OCI-LY1 (cell line): Measurements from ENCODE around the gene SORL1-AS1.

Experiments
- H2AFZ ChIP-seq: fragments of 200-600 bp; sonication (generic), shearing (Covaris generic); 2 replicates; pipeline ENCODE4 v1.6.0; 2014; ENCODE audit warnings: antibody characterized with exemption, mild to moderate bottlenecking, low read length
- H3F3A ChIP-seq: fragments of 200-600 bp; sonication (generic), shearing (Covaris generic); 2 replicates; pipeline ENCODE4 v1.6.0; 2014; ENCODE audit warnings: mild to moderate bottlenecking, antibody characterized with exemption, low read length, moderate library complexity; ENCODE audit not compliant: insufficient read depth
- H3K27ac ChIP-seq: fragments of 200-600 bp; sonication (generic); 2 replicates; pipeline ENCODE4 v1.5.1; 2014; ENCODE audit warnings: low read length, mixed run types, mild to moderate bottlenecking, low read depth; ENCODE audit not compliant: poor library complexity, severe bottlenecking
- H3K27me3 ChIP-seq: fragments of 200-600 bp; sonication (generic); 2 replicates; pipeline ENCODE4 v1.6.0; 2014; ENCODE audit warnings: antibody characterized with exemption, mild to moderate bottlenecking, low read length, moderate library complexity; ENCODE audit not compliant: insufficient read depth
- H3K36me3 ChIP-seq: fragments of 200-600 bp; sonication (generic); 2 replicates; pipeline ENCODE4 v1.6.1; 2014; ENCODE audit warnings: mild to moderate bottlenecking, antibody characterized with exemption, low read length, moderate library complexity, mixed read lengths; ENCODE audit not compliant: insufficient read depth
- H3K4me1 ChIP-seq: fragments of 200-600 bp; sonication (generic); 2 replicates; pipeline ENCODE4 v1.5.1; 2014; ENCODE audit warnings: mild to moderate bottlenecking, low read length, moderate library complexity; ENCODE audit not compliant: insufficient read depth, severe bottlenecking
- H3K4me2 ChIP-seq: fragments of 200-600 bp; sonication (generic), shearing (Covaris generic); 2 replicates; pipeline ENCODE4 v1.6.1; 2014; ENCODE audit warnings: low read length
- H3K4me3 ChIP-seq: fragments of 200-600 bp; sonication (generic); 2 replicates; pipeline ENCODE4 v1.5.1; 2014; ENCODE audit warnings: low read length, low read depth, mild to moderate bottlenecking, mixed read lengths; ENCODE audit not compliant: poor library complexity, severe bottlenecking
- H3K79me2 ChIP-seq: fragments of 200-600 bp; shearing (Covaris generic); 2 replicates; pipeline ENCODE4 v1.6.1; 2016; ENCODE audit warnings: mixed run types, low read length, mixed read lengths; ENCODE audit not compliant: insufficient read depth
- H3K9ac ChIP-seq: fragments of 200-600 bp; sonication (generic), shearing (Covaris generic); 2 replicates; pipeline ENCODE4 v1.6.1; 2014; ENCODE audit warnings: mild to moderate bottlenecking, low read length, mixed read lengths
- H3K9me2 ChIP-seq: fragments of 200-600 bp; sonication (generic), shearing (Covaris generic); 2 replicates; pipeline ENCODE4 v1.6.1; 2014; ENCODE audit warnings: low read depth, mild to moderate bottlenecking, low read length, mixed read lengths
- H3K9me3 ChIP-seq: fragments of 200-600 bp; shearing (Covaris generic); 2 replicates; pipeline ENCODE4 v1.6.1; 2014; ENCODE audit warnings: low read length, mixed read lengths
- H4K20me1 ChIP-seq: fragments of 200-600 bp; sonication (generic), shearing (Covaris generic); 2 replicates; pipeline ENCODE4 v1.6.0; 2016; ENCODE audit warnings: mild to moderate bottlenecking, low read length; ENCODE audit not compliant: insufficient read depth
- EZH2 ChIP-seq: fragments of 200-600 bp; sonication (generic), shearing (Covaris generic); IDR thresholded peaks from 2 replicates; pipeline ENCODE4 v1.8.0; 2017; ENCODE audit warnings: borderline replicate concordance, mixed run types, mild to moderate bottlenecking, antibody characterized with exemption, low read length, moderate library complexity, mixed read lengths
- TF ChIP-seq, protein P1 (sequence below): fragments of 200-600 bp; sonication (generic), shearing (Covaris generic); IDR thresholded peaks from 2 replicates; pipeline ENCODE4 v1.5.1; 2017; ENCODE audit warnings: mild to moderate bottlenecking, antibody characterized with exemption, low read length, moderate library complexity, mixed read lengths

Gene SORL1-AS1

DNA sequence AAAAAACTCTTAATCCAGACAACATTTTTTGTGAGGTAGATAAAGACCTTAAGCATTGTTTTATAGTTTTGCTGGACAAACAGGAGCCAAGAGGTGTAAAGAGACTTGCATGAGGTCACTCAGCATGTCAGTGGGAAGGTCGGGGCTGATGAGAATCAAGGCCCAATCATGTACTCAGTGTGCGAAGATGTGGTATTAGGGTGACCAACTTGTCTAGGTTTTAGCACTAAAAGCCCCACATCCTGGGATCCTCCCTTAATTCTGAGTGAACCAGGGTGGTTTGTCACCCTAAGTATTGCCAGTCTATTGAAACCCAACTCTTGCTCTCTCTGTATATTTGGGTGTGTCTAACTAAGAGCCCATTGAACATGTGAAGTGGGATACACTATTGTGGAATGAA lies 19.5 kb upstream of the SORL1-AS1 start:
- TF ChIP-seq, protein P1, sequence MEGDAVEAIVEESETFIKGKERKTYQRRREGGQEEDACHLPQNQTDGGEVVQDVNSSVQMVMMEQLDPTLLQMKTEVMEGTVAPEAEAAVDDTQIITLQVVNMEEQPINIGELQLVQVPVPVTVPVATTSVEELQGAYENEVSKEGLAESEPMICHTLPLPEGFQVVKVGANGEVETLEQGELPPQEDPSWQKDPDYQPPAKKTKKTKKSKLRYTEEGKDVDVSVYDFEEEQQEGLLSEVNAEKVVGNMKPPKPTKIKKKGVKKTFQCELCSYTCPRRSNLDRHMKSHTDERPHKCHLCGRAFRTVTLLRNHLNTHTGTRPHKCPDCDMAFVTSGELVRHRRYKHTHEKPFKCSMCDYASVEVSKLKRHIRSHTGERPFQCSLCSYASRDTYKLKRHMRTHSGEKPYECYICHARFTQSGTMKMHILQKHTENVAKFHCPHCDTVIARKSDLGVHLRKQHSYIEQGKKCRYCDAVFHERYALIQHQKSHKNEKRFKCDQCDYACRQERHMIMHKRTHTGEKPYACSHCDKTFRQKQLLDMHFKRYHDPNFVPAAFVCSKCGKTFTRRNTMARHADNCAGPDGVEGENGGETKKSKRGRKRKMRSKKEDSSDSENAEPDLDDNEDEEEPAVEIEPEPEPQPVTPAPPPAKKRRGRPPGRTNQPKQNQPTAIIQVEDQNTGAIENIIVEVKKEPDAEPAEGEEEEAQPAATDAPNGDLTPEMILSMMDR = no peak
- H3K79me2 ChIP-seq = peaks cover 43% of the 10 kb centered on the region

DNA sequence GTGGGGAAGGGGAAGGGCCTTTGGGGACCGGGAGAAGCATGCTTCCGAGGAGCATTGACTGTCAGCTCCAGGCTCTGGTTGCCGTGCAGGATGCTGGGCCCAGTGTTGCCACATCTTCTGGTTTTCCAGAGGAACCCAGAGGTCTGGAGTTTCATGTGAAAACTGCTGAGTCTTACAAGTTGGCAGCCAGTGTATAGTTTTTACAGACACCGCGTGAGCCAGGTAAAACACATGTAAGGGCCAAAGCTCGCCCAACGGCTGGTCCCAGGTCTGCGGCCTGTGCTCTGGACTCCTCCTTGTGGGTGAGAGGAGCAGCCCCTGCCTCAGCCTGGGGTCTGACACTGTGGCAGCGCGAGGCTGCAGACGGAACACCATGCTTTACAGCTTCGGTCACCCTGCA lies 18.4 kb upstream of the SORL1-AS1 start:
- TF ChIP-seq, protein P1 = no peak
- TF ChIP-seq EZH2 = no peak
- peaks cover 51% of the 10 kb centered on the region for H3K79me2 ChIP-seq

More for the DNA sequence above, 19.5 kb upstream of the SORL1-AS1 start:
- no peak overlapping the region for H3K4me3 ChIP-seq
- H3K27ac ChIP-seq = no peak overlapping the region
- H3K36me3 ChIP-seq = peaks cover 84% of the 10 kb centered on the region
- H4K20me1 ChIP-seq = no peaks in the 10 kb centered on the region
- H3K9ac ChIP-seq = no peak overlapping the region
- no peaks in the 10 kb centered on the region for H3K9me3 ChIP-seq
- H3K27me3 ChIP-seq = no peaks in the 10 kb centered on the region
- no peaks in the 10 kb centered on the region for H3K9me2 ChIP-seq
- H3K4me1 ChIP-seq = peaks cover 13% of the 10 kb centered on the region
- H2AFZ ChIP-seq = no peak overlapping the region
- H3K4me2 ChIP-seq = no peak overlapping the region
- no peaks in the 10 kb centered on the region for H3F3A ChIP-seq

DNA sequence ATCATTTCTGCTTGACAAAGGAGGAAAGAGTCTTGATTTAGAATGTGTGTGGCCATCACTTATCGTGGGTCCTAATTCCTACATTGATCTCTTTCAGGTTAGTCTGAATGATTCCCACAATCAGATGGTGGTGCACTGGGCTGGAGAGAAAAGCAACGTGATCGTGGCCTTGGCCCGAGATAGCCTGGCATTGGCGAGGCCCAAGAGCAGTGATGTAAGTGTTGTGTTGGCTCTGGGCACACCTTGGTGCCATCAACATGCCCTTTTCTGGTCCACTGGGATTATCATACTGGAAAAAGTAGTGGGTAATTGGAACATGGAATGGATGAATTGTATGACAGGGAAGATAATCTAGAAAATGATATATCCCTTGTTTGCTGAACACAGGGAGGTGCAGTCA lies 17.1 kb upstream of the SORL1-AS1 start:
- no peak for TF ChIP-seq EZH2
- TF ChIP-seq, protein P1 = no peak
- H3K9me3 ChIP-seq = no peaks in the 10 kb centered on the region
- H3K4me2 ChIP-seq = no peak overlapping the region
- H3F3A ChIP-seq = no peaks in the 10 kb centered on the region
- peaks cover 53% of the 10 kb centered on the region for H3K79me2 ChIP-seq
- H3K27me3 ChIP-seq = no peaks in the 10 kb centered on the region
- no peaks in the 10 kb centered on the region for H3K9me2 ChIP-seq
- H3K36me3 ChIP-seq = peaks cover 64% of the 10 kb centered on the region
- no peak overlapping the region for H3K9ac ChIP-seq
- H3K4me3 ChIP-seq = no peak overlapping the region
- H3K27ac ChIP-seq = no peak overlapping the region
- no peaks in the 10 kb centered on the region for H4K20me1 ChIP-seq
- no peak overlapping the region for H2AFZ ChIP-seq
- H3K4me1 ChIP-seq = peaks cover 37% of the 10 kb centered on the region

More for the DNA sequence above, 18.4 kb upstream of the SORL1-AS1 start:
- Histone ChIP-seq H3K27me3 (no peaks in the 10 kb centered on the region), H3K4me2 (no peak overlapping the region), H3K27ac (no peak overlapping the region), H3K4me3 (no peak overlapping the region), H4K20me1 (no peaks in the 10 kb centered on the region), H2AFZ (no peak overlapping the region), H3F3A (no peaks in the 10 kb centered on the region), H3K9ac (no peak overlapping the region), H3K36me3 (peaks cover 76% of the 10 kb centered on the region), H3K9me3 (no peaks in the 10 kb centered on the region), H3K9me2 (no peaks in the 10 kb centered on the region), H3K4me1 (peaks cover 25% of the 10 kb centered on the region)
